GM23248 (cell line): Measurements from ENCODE around the gene ELAVL2.

Source experiments
- EZH2 ChIP-seq: fragments of 200-600 bp; sonication (generic); IDR thresholded peaks from 2 replicates; pipeline ENCODE4 v1.6.1; 2018; ENCODE audit warnings: antibody characterized with exemption, mild to moderate bottlenecking; ENCODE audit not compliant: insufficient read depth, poor library complexity, severe bottlenecking
- EZH2phosphoT487 ChIP-seq: fragments of 200-600 bp; sonication (generic); IDR thresholded peaks from 2 replicates; pipeline ENCODE4 v1.6.1; 2018; ENCODE audit warnings: antibody characterized with exemption, moderate library complexity, mild to moderate bottlenecking, low read depth; ENCODE audit not compliant: insufficient read depth

- TF ChIP-seq EZH2 (no peak), EZH2phosphoT487 (no peak)
Measured at GRCh38 chr9:23803216-23803615, 22.8 kb downstream of the ELAVL2 start.
